Body of pancreas (tissue), 4 donors: ENCODE results near the gene KLHL6.

ENCODE experiments used
- POLR2A ChIP-seq, 3 donors: fragments of 450-650 bp; IDR thresholded peaks; one replicate each; pipeline ENCODE4 v1.6.1; 2016; ENCODE audit warnings: antibody characterized with exemption in 3 of 3, mild to moderate bottlenecking in 2 of 3
- TF ChIP-seq, protein P1 (sequence below), 7 experiments: fragments of 450-650 bp in 4 of 7; fragments of 200-600 bp in 3 of 7; sonication (generic) in 3 of 7; IDR thresholded peaks; one replicate each; pipeline ENCODE4 v1.5.1; 2016 to 2019; ENCODE audit warnings: antibody characterized with exemption in 7 of 7

DNA sequence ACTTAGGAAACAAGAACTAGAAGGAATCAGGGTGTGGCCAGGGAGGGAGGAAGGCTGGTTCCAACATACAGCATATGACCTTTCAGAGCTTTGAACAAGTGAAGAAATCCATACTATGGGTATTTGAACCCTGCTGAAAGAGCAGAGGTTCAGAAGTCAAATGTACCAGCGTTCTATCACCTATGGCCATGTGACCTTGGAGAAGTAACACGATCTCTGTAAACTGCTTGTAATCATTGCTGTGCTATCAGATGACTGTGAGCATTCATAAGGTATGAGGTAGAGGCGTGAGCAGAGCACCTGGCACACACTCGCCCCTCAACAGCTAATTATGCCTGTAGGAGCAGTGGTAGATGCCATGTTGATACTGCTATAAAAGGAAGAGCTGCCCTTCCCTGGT lies 55.2 kb downstream of the KLHL6 start:
- TF ChIP-seq, protein P1, sequence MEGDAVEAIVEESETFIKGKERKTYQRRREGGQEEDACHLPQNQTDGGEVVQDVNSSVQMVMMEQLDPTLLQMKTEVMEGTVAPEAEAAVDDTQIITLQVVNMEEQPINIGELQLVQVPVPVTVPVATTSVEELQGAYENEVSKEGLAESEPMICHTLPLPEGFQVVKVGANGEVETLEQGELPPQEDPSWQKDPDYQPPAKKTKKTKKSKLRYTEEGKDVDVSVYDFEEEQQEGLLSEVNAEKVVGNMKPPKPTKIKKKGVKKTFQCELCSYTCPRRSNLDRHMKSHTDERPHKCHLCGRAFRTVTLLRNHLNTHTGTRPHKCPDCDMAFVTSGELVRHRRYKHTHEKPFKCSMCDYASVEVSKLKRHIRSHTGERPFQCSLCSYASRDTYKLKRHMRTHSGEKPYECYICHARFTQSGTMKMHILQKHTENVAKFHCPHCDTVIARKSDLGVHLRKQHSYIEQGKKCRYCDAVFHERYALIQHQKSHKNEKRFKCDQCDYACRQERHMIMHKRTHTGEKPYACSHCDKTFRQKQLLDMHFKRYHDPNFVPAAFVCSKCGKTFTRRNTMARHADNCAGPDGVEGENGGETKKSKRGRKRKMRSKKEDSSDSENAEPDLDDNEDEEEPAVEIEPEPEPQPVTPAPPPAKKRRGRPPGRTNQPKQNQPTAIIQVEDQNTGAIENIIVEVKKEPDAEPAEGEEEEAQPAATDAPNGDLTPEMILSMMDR (IDR thresholded peaks at IDR 0.05), result no peak
- TF ChIP-seq POLR2A (IDR thresholded peaks at IDR 0.05), result no peak
